Naive thymus-derived CD8-positive, alpha-beta T cell (primary cell): ENCODE results near the gene INPP5D. TPM values are rescaled to one million over a fixed set of nuclear protein-coding genes. Genes with fewer than 3 reads are reported as not detected.

Source experiments
- polyA plus RNA-seq, 3 donors: library from polyadenylated mRNA; unstranded; fragments of 300-500 nt; fragmentation: Illumina TruSeq; gene quantifications; one replicate each; pipeline ENCODE4 v1.2.3, GENCODE V29; 2021
- total RNA-seq, 8 experiments: library from RNA in 2 of 8; stranded (reverse) in 2 of 8; gene quantifications; one replicate each; pipeline ENCODE4 v1.2.3 and lab custom pipeline; 2021 to 2026

The INPP5D gene
- total and polyA plus RNA-seq, 5 experiments from 2014 or later, result 36.4 to 124 (median 88.3) TPM

Other genes with a start within 250 kb of the INPP5D start
- gene SNORC, start 190.1 kb upstream of the INPP5D start, total RNA-seq, result 1 to 10 TPM; 4.0 to 4.7 TPM
- not detected for gene SNORC, start 190.1 kb upstream of the INPP5D start, polyA plus RNA-seq
- not detected for gene NGEF, start 47.1 kb upstream of the INPP5D start, total RNA-seq
- not detected for gene NGEF, start 47.1 kb upstream of the INPP5D start, polyA plus RNA-seq
- gene NEU2, start 27.7 kb upstream of the INPP5D start, total RNA-seq, result not detected
- not detected for gene NEU2, start 27.7 kb upstream of the INPP5D start, polyA plus RNA-seq
- gene ATG16L1, start 191.3 kb downstream of the INPP5D start, total RNA-seq, result 10 to 100 TPM; 76.4 to 78.5 TPM
- gene ATG16L1, start 191.3 kb downstream of the INPP5D start, polyA plus RNA-seq, result 10 to 100 TPM; 12.4 to 19.3 (median 15.7) TPM
- gene SAG, start 247.5 kb downstream of the INPP5D start, total RNA-seq, result 1 to 10 TPM in 1 of 2 experiments, not detected in 1; 1.2 TPM
- gene SAG, start 247.5 kb downstream of the INPP5D start, polyA plus RNA-seq, result not detected